ENCODE results near the gene ACTC1.

The ACTC1 gene

DNA sequence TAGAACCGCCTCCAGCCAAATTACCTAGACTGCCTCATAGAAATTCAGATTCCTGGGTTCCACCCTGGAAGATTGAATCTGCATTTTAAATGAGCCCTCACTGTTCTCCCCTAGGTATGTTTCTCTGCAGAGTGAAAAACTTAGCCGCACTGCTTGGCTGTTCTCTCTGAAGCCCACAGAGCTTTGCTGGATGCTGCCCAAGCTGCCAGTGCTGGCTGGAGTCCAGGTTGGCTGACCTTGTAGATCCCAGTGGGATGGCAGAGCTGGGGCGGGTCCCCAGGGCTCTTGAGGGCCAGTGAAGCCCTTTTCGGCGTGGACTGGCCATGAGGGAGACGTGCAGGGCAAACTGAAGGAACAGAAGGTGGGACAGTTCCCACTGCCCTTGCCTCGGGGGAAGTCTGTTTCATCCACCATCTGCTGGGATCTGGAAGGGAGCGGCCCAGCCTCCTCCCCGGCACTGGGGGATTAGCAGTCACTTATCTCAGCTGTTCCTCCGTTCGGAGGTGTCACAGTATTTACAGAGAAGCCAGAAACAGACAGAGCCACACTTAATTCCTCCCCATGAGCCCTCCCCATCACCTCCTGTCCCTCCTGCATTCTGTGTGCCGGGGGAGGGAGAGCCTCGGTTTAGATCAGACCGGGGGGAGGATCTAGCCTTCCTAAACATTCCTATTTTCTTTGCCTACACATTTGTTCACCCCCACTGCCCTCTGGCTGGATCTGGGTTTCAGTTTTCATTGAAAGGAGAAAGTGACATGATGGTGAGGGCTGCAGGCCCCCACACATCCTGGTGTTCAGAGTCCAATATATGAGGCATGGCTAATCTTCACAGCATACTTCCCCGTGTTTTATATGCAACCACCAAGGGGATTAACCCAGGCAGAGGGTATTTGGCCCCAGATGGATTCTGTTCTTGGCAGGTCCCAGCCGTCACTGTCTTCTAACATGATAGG lies 4.1 kb upstream of the ACTC1 start:
- DNase-seq (ENCODE audit: low read depth in 3 of 3): no peak

DNA sequence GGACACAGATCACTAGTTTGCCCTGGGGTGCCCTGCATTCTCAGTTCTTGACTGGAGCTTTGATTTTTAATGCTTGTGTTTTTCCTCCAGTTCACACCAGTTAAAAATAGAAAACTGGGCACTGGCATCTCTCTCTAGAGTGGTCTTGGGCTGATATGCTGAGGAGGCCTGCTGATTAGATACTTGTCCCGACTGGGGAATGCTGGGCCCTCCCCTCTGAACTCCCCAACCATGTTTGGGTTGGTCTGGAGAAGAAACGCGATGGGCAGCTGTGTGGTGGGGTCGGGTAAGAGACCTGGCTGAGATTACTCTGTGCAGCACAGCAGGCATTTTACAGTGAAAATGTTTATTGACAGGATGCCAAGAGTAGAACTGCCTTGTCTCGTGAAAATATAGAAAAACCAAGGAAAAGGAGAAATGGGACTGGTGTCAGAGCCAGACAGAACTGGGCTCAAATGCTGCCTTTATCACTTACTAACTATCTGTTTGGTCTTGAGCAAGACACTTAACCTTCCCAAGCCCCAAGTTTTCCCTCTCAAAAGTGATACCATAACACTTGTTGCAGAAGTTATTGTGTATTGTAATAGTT lies 1.6 kb upstream of the ACTC1 start:
- no peak for DNase-seq (ENCODE audit: low read depth in 3 of 3)

DNA sequence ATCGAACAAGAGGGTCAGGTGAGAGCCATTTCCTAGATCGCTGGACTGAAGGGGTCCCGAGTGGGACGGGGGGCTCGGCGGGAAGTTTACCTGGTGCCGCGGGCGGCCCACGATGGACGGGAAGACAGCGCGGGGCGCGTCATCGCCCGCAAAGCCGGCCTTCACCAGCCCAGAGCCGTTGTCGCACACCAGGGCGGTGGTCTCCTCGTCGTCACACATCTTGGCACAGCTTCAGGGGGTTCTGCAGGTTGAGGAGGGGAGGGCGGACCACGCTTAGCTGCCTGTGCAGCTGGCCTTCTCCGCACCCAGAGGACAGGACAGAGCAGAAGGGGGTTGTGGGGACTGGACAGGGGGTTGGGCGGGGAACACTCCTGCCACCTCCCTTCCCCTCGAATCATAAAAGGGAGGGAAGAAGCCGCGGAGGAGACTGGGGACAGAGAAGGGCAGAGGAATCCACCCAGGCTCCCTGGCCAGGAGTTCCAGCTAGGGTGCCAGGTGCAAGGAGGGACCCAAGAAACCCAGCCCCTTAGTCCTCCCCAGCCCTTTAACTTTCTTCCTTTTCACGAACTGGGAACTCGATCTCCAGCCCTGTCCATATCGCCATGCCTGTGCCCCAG lies 651 bp downstream of the ACTC1 start:
- DNase-seq (ENCODE audit: low read depth in 3 of 3): no peak

DNA sequence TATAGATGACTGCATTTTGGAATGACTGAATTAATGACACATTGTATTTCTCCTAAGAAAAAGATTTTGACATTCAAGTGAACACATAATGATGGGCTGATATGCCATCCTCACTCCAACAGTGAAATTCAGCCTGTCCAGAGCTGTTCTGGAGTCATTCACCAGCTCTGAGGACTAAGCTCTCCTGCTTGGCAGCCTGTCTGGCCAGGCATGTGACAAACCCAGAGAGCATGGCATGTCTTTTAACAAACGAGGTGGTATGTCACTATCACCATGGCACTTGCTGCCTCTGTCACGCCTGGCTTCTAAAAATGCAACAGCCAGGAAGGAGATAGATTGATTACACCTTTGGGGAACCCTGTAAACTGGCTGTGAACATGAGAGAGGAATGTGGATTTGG lies 1.4 kb downstream of the ACTC1 start:
- no peak for DNase-seq (ENCODE audit: low read depth in 3 of 3)

DNA sequence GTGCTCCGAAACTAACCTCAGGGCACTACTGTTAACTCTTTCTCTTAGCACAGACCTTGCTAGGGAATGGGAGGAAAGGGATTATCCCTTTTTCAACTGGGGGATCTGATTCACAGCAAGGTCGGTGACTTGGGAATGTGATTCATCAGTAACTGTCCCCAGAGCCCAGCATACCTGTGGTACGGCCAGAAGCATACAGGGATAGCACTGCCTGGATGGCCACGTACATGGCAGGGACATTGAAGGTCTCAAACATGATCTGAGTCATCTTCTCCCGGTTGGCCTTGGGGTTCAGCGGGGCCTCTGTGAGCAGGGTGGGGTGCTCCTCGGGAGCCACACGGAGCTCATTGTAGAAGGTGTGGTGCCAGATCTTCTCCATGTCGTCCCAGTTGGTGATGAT lies 2.3 kb downstream of the ACTC1 start:
- no peak for DNase-seq (ENCODE audit: low read depth in 3 of 3)

DNA sequence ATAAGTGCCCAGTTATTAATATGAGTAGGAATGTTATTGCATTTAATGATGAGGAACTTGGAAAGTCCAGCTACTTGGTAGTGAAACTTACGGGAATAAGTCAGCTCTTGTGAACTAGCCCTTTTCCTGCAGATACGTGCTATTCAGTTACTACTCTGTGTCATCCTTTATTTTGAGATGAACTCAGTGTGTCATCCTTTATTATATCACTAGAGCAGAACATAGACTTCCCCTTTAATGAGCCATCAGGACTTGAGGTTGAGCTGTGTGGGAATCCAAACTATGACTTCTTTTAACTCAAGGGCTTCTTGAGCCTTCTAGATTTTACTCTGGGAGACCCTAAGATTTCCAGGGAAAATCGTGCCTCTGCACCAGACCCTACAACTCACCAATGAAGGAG lies 3.6 kb downstream of the ACTC1 start:
- no peak for DNase-seq (ENCODE audit: low read depth in 3 of 3)

DNA sequence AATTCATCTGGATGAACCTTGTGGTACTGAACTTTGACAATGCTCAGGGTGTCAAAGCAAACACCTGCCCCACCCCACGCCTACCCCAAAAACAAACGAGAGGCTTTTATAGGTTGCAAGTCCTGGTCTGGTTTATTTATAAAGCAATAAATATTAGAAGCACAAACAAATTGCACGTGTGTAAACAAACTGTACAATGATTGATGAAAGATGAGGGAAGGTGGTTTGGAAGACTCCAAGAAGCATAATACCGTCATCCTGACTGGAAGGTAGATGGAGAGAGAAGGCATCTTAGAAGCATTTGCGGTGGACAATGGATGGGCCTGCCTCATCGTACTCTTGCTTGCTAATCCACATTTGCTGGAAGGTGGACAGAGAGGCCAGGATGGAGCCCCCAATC lies 5.2 kb downstream of the ACTC1 start:
- no peak for DNase-seq (ENCODE audit: low read depth in 3 of 3)

DNA sequence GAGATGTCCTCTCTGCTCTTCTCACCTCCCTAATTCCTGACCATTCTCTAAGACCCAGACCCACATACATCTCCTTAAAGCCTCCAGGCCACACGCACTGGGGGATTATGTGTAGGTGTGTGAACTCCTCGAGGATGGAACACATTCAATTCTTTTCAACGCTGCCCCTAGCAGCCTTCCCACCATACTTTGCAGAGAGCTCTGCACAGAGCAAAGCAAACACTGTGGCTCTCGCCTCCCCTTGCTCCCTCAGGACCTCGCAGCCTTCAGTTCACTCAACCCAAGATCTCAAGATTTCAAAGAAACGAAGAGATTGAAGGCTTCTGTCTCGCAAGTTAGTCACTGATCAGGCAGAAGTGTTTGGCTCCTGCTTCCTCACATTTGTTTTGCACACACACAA lies 6.0 kb downstream of the ACTC1 start:
- DNase-seq (ENCODE audit: low read depth in 3 of 3): no peak

DNA sequence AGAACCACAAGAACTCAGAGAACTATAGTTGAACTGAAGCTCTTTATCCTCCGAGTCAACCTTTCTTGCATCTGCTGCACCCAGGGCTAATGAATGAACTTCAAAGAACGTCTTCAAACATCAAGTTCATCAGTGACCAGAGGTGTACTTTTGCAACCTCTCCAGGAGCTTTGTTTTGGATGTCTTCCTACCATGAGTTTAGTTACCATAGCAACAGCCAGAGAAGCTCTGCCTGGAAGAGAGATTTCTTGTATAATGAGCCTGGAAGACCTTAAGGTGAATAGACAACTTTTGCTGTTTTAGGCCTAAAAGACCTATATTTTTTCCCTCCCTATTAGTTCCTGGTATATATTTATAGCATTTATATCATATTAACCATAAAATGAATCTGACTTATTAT lies 9.1 kb downstream of the ACTC1 start:
- no peak for DNase-seq (ENCODE audit: low read depth in 3 of 3)

DNA sequence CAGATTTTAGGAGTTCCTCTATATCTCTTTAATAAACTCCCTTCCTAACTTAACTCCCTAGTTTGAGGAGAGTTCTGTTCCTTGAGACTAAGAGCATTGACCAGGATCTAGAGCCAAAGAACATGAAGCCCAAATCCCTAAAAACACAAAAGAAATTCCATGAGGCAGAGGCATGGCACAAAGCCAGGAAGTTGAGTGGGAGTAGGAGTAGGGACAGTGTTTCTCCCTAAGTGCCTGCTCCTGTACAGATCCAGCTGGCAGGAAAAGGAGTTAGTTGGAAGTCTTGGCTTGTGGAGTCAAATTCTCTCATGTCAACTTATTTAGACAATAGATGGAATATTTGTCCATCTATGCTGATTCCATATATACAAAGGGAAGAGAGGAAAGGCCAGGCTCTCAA lies 11.4 kb downstream of the ACTC1 start:
- DNase-seq (ENCODE audit: low read depth in 3 of 3): no peak

DNA sequence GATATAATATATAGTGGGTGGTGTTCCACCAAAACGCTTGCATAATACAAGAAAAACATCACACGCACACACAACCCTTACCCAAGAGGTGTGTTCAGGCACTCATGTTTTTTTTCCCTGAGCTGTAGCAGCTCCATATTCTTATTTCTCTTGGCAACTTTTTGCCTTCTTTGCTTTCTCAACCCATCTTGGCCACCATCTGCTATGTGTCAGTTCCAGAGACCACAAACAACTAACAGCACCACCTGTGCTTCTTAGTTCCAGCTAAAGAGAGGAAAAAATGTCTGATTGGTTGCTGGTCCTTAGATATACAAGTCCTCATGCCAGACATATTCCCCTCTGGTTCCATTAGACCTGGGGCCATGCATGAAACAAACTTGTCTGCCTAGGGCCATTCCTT lies 11.9 kb downstream of the ACTC1 start:
- DNase-seq (ENCODE audit: low read depth in 3 of 3): no peak

DNA sequence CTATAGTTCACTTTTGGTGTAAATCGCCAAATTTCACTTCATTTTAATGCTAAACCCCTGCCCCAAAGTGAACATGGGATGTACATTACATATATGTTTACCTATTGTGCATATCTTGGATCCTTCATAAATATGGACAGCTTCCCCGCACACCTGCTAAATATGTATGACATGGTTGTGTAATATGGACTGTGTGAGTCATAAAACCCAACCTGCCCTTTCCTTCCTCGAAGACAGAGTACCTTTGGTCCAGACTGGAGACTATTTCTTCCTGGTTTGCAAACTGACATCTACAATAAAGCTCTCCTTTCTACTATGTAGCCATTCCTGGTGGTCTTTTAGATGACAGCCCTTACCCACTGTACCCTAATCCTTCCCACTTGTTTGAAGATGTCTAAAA lies 12.4 kb downstream of the ACTC1 start:
- no peak for DNase-seq (ENCODE audit: low read depth in 3 of 3)

DNA sequence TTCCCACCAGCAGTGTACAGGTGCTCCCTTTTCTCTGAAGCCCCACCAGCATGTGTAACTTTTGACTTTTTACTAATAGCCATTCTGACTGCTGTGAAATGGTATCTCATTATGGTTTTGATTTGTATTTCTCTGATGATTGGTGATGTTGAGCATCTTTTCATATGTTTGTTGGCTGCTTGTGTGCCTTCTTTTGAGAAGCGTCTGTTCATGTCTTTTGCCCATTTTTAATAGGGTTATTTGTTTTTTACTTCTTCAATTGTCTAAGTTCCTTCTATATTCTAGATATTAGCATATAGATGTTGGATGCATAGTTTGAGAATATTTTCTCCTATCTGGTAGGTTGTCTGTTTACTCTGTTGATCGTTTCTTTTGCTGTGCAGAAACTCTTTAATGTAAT lies 14.6 kb downstream of the ACTC1 start:
- no peak for DNase-seq (ENCODE audit: low read depth in 3 of 3)

DNA sequence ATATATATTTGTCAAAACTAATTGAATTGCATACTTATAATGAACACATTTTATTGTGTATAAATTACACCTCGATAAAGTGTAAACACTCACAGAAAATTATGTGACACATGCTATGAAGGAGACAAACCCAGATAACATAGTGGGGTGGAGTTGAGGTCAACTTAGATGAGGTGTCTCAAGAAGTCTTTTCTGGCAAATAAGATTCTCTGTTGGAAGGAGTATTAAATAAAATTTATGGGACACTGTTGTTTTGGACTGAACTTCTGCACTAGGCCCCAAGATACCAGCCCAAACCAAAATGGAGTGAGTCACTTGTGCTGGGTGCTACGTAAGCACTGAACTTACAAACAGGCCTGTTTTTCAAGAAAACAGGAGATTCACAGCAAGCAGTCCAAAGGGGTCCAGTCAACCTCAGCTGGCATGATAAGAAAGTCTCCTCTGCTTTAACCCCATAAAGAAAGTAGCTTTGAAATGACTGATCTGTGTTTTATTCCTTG lies 18.7 kb downstream of the ACTC1 start:
- DNase-seq (ENCODE audit: low read depth in 3 of 3): no peak

DNA sequence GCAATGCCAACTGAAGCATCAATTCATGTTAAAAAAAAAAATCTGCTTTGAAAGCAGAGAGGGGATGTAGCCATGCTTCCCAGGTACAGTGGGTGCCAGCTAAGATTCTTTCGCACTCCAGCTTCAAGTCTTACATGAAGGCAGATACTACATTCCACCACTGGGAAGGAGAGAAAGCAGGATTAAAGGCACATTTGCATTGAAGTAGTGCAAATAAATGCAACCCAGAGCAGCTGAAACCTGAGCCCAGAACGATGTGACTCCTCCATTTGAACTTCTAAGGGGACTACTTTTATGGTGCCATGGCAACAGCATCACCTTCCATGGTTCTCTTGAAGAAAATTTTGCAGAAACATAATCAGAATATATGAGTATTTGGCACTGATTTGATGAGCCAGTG lies 21.4 kb downstream of the ACTC1 start:
- no peak for DNase-seq (ENCODE audit: low read depth in 3 of 3)

DNA sequence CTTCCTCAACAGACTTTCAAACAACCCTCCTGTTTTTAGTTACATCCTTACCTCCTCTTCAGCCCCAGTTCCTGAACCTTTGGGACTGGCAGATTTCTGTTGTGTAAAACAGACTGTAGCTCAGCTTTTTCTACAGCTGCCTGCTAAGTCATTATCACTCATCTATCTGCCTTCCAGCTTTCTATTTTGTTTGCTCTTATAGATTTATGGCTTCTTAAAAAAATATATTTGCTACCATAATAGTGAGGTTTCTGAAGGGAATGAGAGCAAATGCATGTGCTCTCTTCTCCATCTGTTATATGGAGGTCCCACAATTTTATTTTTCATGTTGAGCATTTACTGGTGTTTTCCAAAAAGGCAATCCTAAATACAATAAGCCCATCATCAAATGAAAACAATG lies 22.3 kb downstream of the ACTC1 start:
- DNase-seq (ENCODE audit: low read depth in 3 of 3): no peak

DNA sequence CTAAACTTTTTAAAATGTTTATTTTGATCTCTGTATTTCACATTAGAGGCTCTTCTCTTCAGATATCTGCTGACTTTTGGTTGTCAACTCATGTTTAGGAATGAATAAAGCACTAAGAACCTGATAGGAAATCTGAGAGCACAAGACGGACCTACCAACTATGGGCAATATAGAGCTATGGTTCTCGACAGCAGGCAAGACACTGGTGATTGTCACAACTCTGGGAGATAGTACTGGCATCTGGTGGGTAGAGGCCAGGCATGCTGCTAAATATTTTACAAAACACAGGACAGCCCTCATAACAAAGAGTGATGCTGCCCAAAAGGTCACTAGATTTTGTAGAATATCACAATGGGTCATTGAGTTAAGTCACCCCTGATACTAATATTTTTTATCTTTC lies 23.0 kb downstream of the ACTC1 start:
- no peak for DNase-seq (ENCODE audit: low read depth in 3 of 3)

DNA sequence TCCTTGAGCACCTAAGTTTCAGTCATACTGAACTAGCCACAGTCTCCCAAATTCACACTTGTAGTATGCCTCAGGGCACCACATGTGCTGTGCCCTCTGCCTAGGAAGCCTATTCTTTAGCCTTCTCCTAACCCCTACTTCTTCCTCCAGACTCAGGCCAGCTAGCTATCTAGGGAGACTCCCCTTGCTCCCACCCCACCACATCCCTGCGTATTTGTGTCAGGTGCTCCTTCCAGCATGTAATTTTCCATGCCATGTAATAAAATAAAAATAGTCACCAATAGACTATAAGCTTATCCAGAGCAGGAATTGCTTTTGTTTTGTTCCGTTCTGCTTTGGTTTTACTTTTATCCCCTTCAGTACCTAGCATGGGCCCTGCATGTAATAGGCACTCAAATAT lies 25.6 kb downstream of the ACTC1 start:
- no peak for DNase-seq (ENCODE audit: low read depth in 3 of 3)

DNA sequence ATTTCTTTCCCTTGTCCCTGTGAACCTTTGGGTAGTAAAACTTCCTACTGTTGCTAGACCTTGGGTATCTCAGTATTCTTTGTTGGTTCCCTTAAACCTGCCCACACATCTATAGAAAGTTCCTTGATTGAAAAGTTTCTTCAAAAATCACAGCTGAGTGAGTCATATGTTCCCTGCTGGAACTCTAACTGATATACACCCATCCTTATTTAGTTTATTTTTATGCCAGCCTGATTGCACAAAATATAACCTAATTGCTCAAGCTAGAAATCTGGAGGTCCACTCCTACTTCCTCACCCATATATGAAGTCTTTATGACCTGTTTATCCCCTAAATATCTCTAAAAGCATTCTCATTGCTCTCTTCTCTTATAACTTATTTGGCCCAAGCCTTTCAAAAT lies 26.8 kb downstream of the ACTC1 start:
- no peak for DNase-seq (ENCODE audit: low read depth in 3 of 3)

DNA sequence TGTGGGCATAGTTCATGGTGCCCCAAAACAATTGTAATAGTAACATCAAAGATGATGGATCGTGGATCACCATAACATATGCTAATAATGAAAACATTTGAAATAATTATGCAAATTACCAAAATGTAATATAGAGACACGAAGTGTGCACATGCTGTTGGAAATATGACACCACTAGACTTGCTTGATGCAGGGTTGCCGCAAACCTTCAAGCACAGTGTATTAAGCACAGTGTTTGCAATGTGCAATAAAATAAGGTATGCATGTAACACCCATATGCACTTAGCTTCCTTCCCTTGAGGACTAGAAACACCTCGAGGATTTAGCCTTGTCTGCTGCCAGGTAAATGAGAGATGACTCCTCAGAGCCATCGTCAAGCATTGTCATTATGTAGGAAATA lies 29.6 kb downstream of the ACTC1 start:
- DNase-seq (ENCODE audit: low read depth in 3 of 3): no peak

DNA sequence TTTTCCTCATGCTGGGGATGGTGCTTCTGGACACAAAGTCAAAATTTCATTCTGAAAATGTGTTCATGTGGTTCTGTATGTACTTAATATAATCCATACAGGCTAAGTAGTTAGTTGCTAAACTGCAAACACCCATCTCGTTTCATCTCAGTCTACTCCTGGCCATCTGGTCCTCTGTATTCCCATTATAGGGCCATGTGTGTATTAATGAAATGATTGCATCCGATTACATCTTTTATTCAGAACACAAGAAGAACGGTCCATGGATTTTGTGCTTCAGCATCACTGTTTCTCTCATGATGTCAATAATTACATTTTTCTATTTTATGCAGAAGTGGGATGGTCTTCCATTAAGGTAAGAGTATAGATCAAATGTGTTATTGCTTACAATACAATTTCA lies 34.4 kb downstream of the ACTC1 start:
- DNase-seq (ENCODE audit: low read depth in 3 of 3): no peak

DNA sequence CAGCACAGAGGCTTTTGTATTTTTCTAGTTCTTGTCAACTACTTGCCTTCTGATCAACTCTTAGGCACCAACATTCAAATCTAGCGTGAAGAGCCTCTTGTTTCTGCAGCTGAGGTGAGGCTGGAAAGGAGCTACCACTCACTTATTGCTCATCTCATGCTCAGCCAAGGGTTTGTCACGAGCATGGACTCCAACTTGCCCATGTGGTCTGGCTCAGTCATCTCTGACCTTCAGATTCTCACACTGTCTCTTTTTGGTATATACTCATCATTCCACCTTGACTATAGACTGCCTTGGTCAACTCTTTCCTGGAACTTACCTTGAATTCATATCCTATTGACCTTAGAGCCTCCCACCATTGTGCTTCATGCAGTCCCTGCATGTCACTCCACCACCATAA lies 35.4 kb downstream of the ACTC1 start:
- DNase-seq (ENCODE audit: low read depth in 3 of 3): no peak

DNA sequence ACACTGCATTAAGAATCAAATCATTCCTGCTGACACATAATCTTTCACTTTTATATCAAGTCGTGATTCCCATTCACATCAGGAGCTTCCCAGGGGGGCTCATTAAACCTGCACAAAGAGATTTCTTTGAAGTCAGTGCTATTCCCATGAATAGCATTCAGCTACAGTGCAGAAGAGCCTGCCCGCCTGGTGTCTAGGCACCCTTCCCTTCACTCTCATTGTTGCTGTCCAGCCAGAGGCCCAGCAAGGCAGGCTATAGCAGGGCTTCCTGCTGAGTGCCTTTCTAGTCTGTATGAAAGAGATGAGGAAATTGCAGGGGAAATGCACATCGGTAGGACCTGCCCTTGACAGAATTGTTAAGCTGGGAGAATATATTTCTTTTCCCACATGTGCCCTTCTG lies 36.0 kb downstream of the ACTC1 start:
- no peak for DNase-seq (ENCODE audit: low read depth in 3 of 3)

All from stimulated activated CD4-positive, alpha-beta T cell treated with anti-CD3 and anti-CD28 coated beads, TNF-alpha, amount 100 ng/mL, for 4 hours (primary cell).